ENCODE measurements around the gene NPTXR. TPM values are rescaled to one million over a fixed set of nuclear protein-coding genes. Genes with fewer than 3 reads are reported as not detected.
A peak's percentile ranks its signal among the peaks of the same experiment; 100 is the strongest.

NPTXR gene
- polyA plus RNA-seq, 10 donors, result 4.0 to 6.4 (median 4.9) TPM

DNA sequence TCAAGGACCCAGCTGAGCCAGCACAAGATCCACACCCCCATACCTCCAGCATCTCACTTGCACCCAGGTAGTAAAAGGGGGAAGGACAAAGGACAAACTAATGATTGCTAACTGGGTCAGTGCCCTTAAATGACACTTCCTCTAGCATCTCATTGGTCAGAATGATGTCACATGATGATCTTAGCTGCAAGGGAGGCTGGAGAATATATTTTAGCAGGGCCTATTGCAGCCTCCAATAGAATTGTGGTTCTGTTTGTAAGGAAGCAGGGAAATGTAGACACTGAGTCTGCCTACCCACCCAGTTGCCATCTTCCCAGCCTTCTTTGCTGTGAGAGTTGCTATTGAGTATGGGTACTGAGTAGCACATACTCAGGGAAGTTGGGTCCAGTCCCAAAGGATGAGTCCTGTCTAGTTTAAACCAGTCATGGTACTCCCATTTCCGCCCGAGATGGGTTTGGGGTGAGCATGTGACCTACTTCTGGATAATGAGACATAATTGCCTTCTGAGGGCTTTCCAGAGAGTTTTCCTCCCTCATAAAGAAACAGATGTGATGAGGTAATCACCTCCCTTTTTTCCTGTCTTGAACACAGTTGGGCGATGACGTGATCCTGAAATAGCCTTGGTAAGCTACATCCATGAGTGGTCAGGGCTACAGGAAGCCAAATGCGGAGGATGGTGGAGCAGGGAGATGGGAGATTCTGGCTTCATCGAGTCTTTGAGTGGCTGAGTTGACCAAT lies 44.4 kb downstream of the NPTXR start:
- DNase-seq, result no peak

DNA sequence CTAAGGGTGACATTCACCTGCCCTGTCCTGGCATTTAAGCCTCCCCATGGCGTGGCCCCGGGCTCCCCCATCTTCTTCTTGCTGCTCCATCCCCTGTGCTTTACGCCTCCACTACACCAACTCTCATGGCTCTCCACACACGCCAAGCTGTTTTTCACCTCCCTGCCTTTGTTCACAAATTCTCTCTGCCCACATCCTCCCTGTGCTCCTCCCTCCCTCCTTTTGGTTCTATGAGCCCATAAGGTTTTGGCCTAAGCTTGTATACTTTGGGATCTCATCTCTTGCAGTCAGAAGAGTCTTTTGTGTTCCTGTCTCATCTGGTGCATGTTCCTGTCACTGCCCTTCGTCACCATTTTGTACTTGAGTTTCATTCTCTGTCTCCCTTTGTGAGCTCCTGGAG lies 45.3 kb downstream of the NPTXR start:
- no peak for DNase-seq

DNA sequence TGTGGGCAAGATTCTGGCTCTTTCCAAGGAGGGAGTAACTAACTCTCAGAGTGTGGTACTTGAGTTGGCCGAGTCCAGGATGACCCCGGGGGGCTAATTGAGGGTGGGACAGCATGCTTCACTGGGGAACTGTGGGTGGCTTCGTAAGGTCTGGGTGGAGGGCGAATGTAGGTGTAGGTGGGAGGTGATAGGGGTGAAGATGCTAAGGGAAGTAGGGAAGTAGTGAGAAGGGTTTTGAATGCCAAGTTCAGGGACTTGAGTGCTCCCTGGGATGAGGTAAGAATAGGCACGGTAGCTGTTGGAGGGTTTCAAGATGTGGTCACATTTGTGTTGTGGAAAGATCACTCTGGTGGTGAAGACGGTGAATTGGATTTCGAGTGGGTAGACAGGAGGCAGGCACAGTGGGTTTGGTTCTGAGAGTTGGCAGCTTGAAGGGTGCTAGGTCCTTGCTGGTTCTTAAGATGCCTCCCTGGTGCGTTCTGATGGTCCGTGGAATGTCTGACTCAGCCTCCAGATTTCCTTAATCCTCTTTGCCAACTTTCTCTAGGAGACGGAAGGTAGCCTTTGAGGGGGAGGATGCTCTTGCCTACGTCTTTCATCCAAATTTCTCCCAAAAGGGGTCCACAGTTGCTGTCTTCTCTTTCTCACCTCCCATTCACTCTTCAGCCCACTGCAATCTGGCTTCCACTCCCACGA lies 47.4 kb downstream of the NPTXR start:
- no peak for DNase-seq

DNA sequence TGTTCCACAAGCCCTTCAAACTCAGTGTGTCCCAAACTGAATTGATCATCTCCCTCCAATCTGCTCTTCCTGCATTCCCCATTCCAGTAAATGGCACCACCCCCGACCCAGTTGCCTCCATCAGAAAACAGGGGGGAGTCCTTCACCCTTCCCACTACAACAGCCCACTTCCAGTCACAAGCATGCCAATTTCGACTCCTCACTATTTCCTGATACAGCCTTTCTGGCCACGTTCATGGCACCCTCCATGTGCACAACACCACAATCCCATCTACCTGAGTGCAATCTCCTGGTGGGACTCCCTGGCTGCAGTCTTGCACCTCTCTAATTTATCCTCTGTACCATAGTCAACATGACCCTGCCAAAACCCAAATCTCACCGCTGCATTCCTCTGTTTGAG lies 48.3 kb downstream of the NPTXR start:
- no peak for DNase-seq

DNA sequence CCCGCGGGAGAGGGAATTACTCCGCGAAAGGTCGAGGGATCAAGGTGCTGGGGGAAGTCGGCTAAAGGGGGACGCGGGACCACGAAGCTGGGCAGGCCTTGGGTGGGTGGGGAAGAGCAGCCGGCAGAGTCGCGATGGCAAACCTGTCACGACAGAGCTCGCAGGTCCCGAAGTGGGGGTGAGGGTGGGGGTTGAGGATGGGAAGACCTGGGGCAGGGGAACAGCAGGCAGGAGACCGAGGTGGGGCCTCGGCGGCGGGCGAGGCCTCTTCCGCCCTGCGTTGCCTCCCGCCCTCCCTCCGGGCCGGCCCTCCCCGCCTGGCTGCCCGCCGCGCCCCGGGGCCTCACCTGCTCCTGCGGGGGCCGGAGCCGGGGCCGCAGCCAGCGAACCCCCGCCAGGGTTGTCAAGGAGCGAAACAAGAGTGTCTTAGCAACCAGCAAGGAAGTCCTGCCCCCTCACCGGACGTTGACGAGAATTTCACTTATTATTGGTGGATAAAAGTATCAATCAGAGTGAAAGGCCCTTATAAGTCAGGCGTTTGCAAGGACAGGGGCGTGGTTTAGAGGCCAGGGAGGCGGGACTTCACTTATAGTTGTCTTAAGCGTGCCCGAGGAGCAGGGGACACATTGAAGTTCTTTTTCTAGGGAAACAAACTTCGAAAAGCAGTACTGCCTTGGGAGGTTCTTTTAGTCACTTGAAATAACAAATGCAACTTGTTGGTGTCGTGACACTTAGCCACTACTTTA lies 49.9 kb downstream of the NPTXR start, which contains the start of gene DNAL4:
TSS of gene DNAL4 (minus strand) at position 423 of the 746 bp plus-strand sequence. CDS start 11,412 bp downstream, outside the sequence.
- peak; percentile 97 to 99 (median 98) for DNase-seq

DNA sequence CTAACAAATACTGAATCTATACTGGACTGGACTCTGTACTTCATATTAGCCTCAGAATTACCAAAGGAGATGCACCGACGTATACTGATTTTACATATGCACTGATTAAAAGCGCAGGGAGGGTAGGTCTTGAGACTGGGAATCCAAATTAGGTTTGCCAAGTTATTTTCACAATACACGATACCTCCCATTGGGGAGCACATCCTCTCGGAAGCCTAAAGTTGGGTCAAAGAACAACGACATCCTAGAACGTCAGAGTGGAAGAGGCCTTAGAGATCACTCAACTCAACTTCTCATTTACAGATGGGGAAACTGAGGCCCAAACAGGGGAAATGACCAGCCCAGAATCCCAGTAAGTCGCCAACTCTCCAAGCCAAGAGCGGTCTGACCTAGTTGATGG lies 50.5 kb downstream of the NPTXR start:
- no peak for DNase-seq

DNA sequence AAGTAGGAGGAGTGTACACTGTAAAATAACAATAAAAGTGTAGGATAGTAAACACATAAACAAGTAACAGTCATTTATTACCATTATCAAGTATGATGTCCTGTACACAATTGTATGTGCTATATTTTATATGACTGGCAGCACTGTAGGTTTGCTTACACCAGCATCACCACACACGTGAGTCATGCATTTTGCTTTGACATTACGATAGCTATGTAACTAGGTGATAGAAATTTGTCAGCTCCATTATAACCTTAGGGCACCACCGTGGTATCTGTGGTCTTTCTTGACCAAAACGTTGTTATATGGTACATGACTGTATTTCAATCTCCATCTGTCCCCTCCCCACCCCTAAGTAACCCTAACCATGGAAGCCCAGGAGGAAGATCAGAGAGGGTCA lies 51.0 kb downstream of the NPTXR start:
- DNase-seq, result no peak

DNA sequence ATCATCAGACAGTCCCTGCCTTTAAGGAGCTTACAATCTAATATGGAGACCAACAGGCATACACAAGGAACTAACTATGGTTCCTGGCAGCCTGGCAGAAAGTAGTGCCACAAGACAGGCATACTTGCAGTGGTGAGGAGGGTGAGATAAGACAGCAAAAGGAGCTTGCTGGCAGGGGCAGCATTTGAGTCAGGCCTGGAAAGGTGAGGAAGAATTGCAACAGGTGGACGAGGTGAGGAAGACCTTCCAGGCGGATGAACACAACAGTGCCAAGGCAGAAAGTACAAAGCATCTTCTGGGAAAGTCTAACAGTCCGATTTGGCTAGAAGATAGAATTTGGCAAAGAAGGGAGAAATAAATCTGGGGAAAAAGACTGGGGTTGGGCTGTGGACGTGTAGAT lies 54.2 kb downstream of the NPTXR start:
- DNase-seq, result no peak

DNA sequence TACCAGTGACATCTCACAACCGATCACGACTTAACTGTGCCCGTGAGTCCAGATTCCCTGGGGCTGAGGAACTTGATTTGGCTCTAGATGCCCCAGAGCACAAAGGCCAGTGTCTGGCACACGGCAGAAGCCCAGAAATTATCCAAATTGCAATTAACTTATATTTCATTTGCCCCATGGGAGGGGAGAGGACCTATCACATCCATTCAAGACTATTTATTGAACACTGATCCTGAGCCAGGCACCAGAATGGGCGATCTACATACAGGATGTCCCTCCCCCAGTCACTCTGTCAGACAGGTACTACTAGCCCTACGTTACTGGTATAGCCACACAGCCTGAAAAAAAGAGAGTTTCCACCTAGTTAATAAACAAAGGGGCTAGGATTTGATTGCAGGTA lies 55.0 kb downstream of the NPTXR start:
- DNase-seq, result no peak

DNA sequence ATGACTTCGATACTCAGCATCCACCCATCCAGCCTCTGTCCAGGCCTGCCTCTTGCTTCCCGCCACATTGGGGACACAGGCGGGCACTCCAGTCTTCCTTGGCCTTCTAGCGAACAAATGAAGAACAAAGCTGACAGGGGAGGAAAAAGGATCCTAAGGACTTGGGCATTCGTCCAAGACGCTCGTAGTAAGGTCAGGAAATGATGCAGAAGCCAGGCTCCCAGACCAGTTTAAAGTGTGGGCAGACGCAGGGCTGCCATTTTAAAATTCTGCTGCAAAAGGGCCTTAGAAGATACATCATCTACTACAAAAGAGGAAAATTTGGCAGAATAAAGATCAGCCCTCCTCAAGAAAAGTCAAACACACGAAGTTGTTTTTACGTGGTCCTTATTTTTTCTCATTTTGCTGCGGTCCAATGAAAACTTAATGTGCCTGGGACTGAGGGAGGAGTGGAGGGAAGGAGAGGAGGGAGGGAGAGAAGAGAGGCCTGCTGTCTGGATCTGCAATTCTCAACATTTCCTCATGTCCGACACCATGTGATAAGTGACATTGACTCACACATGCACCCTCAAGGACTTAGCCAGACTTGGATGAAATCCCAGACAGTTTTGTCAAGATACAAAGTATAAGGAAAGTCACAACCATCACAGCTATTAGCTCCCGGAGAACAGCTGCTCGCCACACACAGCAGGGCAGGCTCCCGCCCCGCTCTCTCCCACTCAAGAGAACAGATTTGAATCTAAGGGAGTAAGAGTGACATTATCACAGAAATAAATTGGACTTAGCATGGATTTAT lies 55.6 kb downstream of the NPTXR start:
- DNase-seq, result peak; percentile 70 to 86 (median 85)

DNA sequence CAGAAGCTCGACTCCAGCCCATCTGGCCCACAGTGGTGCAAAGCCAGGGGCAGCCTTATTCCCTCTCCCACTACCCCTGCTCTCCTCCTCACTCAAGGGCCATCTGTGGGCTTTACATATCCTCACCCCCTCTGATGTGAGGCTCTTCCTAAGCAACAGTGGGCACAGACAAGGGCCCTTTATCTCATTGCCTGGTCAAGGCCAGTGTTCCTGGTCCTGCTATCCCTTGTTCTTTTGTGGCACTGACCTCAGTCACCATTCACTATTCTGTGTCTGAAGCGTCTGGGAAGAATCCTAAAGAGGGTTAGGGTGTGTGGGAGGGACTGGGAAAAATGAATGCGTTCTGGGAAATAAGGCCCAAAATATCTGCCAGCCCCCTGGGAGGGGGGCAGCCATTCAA lies 57.2 kb downstream of the NPTXR start:
- DNase-seq, result no peak

DNA sequence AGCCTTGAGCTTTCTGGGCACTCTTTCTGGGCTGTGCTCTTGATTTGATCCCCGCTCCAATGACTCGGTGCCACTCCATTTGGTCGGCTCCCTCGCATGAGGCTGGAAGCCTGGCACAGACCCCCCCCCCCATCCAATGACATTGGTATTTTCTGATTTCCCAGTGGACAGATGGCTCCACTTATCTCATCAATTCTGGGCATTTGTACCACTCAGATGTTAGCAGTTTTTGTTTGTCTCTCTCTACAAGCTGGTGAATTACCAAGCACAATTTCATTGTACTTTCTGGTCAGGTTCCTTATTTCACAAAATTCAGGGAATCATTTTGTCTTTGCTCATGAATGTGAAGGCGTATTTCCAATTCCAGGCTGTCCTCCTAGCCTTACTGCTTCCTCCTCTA lies 59.0 kb downstream of the NPTXR start:
- DNase-seq, result no peak

DNA sequence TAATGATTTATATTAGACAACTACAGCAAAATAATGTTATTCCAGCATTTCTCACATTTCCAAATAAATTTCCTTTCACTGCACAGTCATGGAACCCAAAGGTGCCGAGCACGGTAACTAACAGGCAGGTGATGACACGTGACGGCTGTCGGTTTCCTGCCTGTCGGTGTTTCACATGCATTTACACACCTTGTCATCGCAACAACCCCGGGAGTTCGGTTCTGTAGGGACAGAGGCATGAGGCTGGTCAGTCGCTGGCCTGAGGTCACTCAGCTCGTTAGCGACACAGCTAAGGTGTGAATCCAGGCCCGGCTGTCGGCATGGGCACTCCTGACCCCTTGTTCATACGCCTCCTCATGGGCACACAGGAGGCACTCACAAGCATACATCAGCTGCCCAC lies 59.8 kb downstream of the NPTXR start:
- no peak for DNase-seq

DNA sequence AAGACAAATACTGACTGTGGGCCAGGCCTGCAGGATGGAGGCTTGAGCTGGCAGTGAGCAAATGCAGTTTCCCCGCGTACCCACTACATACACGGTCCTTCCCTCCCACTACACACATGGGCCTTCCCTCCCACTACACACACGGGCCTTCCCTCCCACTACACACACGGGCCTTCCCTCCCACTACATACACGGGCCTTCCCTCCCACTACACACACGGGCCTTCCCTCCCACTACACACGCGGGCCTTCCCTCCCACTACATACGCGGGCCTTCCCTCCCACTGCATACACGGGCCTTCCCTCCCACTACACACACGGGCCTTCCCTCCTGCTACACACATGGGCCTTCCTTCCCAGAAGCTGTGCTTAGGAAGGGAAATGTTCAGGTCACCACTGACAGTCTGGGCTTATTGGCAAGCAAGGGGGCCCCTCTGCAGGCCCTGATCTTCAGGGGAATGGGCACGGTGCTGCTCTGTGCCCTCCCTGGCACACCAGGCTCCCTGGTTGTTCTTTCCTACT lies 60.7 kb downstream of the NPTXR start:
- DNase-seq, result no peak

DNA sequence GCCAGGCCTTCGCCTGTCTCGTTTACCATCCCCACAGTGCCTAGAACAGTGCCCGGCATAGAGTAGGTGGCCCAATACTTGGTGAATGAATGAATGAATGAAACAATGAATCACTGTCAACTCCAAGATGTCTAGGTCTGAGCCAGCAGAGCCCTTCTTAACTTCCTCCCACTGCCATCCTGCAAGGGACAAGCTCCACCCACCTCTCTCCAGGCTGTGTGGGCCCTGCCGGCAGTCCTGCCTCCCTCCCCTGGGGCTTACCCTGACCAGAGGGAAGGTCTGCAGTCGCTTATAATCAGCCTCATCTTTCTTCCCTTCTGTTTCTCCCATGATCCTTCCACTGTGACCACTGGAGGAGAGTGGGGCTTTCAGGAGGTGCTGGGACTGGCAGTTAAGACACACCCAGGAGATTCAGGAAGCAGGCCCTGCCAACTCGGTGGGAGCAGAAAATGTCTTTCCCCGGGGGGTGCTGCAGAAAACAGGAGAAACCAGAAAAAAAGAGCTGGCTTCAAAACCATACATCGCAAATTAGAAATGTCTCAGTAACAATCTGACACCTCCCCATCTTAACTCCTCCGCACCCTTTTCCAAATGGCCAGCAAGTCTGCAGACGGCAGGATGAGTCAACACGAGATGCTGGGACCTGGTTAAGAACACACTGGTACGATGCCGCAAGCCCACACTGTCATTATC lies 61.3 kb downstream of the NPTXR start:
- no peak for DNase-seq

DNA sequence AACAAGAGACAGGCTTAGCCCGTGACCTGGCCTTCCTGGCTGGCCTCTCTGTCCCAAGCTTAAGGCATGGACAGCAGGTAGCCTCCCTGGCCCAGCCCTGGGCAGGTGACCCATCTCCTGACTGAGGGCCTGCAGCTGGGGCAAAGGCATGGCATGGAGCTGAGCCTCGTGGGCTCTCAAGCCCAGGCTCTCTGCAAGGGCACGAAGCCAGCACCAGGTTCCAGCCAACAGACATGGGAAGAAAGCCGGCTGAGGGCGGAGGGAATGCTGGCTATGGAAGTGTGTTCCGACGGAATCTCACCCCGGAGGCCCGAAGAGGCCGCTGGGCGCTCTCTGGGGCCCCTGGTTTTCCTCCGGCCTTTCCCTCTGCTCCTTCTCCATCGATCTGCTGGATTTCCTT lies 62.8 kb downstream of the NPTXR start:
- DNase-seq, result no peak

DNA sequence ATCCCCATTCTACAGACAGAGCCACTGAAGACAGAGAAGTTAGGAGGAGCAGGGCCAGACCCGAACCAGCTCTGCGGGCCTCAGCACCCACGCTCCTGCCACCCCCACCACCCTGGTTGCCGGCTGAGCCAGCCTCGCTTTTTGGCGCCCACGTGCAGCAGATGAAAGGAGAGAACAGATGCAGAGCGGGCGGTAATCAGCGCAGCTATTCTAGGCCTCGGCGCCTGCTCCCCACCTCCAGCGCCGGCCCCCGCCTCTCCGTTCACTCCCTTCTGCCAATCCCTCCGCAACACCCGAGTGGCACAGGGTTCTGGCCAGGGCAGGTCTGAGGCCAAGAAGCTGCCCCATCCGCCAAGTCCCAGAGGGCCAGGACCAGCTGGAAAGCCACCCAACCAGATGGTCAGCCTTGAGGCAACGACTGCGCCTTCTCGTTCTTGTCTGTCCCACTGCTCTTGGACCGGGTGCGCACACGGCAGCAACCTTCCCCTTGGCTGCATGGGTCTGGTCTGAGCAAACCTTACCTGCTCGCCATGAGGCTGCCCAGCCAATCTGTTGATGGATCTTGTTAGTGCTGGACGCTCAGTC lies 66.6 kb downstream of the NPTXR start:
- no peak for DNase-seq

DNA sequence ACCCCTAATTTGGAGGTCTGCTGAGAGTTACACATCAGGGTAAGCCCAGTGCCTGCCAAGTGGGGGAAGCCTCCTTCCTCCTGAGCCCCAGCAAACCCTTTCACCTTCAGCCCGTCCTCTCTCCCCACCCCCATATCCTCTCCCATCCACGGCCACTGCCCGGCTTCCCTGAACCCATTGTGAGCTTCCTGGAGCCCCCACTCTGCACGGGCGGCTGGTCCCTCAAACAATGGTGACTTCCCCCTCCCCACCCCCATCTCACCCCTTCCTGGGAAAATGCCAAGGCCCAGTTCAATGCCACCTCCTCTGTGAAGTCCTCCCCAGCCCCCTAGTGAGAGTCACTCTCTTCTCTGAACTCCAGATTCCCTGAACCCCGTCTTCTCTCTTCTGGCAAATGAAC lies 67.7 kb downstream of the NPTXR start:
- no peak for DNase-seq

DNA sequence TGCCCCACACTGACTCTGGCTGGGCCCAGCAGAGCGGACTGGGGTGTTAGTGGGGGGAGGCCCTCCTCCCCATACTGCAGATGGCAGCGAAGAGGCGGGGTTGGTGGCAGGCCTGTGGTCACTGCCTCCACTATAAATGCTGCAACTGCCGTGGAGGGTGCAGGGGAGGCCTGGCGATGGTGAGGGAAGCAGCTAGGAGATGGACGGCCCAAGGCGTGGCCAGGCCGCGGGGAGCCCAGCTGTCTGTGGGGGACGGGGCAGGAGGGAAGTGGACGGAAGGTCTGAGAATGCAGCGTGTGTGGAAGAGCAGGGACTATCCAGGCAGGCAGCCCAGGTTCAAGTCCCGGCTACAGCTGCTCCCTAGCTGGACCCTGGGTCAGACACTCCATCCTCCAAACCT lies 68.2 kb downstream of the NPTXR start:
- no peak for DNase-seq

DNA sequence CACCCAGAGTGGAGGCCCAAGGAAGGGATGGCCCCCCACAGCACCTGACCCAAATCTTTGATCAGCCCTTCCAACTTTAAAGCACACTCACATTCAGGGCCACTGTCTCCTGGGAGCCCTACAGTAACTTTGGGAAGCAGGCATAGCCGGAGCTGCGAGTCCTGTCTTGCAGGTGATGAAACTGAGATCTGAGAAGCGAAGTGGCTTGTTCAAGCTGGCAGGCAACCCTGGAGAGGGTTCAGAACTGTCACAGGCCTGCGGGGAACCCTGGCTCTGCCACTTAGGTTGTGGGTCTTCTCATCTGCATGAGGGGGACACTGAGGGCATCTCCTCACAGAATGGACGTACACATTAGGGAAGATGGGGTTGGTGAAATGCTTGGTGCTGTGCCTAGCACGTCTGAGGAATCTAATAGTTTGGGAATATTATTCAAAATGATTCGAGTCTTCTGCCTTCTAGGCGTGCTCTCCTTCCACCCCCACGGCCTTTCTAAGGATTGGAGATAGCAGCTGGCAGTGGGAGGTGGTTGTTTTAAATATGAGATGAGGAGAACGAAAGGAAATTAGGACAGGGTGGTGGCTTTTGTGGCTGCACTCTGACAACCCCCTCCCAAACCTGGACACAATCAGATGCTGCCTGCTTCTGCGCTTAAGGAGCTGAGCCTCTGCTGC lies 69.2 kb downstream of the NPTXR start:
- no peak for DNase-seq

Measured in muscle of back (tissue), 11 donors.